Erythroblast (primary cell): Measurements from ENCODE around the gene AGFG2.

ENCODE experiments used
- GATA1 ChIP-seq: IDR thresholded peaks from 2 replicates; pipeline ENCODE4 v1.6.1; 2011; ENCODE audit warnings: low read depth, mild to moderate bottlenecking, control low read depth, low read length, moderate library complexity
- POLR2A ChIP-seq: IDR thresholded peaks from 2 replicates; pipeline ENCODE4 v1.6.1; 2011; ENCODE audit warnings: mild to moderate bottlenecking, low read length

DNA sequence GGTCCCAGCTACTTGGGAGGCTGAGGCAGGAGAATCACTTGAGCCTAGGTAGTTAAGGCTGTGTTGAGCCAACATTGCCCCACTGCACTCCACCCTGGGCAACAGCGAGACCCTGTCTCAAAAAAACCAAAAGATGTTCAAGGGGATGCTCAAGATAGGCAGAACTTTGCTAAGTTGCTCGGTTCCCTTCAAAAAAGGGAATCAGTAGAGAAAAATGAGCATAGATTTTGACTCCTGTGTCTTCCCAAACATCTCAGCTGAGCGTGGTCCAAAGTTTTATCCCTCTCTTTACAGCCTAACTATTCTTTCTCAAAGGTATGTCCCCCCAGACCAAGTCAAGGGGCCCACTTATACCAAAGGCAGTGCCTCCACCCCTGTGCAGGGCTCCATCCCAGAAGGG lies 14.0 kb downstream of the AGFG2 start:
- no peak for TF ChIP-seq POLR2A
- no peak for TF ChIP-seq GATA1
